Measurements from ENCODE around the gene HSPB7.
"Not testable (repeated sequence)": the region's sequence is repeated elsewhere in the genome, so short reads cannot be mapped to it uniquely, and the experiment has no call there.

The HSPB7 gene

DNA sequence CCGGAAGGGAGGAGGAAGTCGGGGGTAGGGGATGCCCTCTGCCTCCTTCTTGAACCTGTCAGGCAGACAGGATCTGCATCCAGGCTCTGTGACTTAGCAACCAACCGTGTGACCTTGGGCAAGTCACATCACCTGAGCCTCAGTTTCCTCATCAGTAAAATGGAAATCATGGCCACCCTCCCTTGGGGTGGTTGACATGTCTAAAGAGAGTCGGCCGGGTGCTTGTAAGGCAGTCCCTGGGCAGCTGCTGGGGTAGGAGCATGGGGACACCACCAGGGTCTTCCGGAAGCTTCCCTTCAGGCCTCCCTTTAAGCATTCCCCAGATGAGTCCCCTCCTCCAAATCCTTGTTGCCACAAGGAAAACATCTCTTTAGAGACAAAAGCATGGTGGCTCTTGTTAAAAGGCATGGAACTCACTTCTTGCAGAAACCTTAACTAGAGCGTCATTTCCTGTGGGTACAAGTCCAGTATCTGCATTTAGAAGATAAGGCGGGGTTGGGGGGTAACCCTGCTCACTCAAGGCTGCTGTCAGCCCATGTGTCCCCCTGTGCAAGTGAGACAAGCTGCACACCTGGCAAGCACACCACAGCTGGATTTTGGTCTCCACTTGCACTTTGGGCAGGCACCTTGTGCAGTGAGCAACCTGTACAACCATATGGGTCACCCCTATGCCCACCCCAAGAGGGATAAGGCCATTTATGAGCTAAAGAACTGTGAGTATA is 36.1 kb upstream of the HSPB7 start:
- TF ChIP-seq, protein P1, sequence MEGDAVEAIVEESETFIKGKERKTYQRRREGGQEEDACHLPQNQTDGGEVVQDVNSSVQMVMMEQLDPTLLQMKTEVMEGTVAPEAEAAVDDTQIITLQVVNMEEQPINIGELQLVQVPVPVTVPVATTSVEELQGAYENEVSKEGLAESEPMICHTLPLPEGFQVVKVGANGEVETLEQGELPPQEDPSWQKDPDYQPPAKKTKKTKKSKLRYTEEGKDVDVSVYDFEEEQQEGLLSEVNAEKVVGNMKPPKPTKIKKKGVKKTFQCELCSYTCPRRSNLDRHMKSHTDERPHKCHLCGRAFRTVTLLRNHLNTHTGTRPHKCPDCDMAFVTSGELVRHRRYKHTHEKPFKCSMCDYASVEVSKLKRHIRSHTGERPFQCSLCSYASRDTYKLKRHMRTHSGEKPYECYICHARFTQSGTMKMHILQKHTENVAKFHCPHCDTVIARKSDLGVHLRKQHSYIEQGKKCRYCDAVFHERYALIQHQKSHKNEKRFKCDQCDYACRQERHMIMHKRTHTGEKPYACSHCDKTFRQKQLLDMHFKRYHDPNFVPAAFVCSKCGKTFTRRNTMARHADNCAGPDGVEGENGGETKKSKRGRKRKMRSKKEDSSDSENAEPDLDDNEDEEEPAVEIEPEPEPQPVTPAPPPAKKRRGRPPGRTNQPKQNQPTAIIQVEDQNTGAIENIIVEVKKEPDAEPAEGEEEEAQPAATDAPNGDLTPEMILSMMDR (conservative IDR thresholded peaks at IDR 0.05): no peak
- TF ChIP-seq ZFX (IDR thresholded peaks at IDR 0.05): no peak
- no peak overlapping the region for H3K27ac ChIP-seq

DNA sequence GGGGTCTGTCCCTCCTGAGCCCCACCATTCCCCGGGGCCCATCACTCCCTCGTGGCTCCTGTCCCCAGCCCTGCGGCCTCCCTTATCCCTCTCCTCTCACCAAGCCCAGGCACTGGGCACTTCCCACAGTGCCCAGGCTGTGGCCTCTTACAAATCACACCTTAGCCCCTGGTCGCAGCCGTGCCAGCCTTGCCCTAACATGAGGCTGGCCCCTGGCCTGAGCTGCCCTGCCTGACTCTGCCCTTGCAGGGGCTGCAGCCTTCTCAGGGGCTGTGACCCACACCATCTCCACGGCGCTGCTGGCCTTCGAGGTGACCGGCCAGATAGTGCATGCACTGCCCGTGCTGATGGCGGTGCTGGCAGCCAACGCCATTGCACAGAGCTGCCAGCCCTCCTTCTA is 34.1 kb upstream of the HSPB7 start:
- H3K27ac ChIP-seq: not testable (repeated sequence)

DNA sequence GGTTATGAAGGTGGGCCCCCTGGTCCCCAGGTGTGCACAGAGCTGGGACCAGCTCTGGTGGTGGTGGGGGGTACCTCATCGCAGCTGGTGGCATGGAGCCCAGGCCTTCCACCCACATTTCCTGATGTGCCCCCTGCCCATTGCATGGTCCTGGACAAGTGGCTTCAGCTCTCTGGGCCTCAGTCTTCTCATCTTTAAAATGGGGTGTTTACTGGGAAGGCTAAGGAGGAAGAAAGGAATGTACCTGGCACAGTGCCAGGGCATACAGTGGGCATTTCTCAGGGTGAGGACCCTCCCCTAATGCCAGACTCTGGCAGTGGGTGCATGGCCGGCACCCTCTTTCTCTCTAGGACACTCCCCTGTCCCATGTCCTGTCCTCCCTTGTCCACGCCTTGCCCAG is 33.2 kb upstream of the HSPB7 start:
- no peak overlapping the region for H3K27ac ChIP-seq
- TF ChIP-seq, protein P1 (conservative IDR thresholded peaks at IDR 0.05): no peak
- no peak for TF ChIP-seq ZFX (IDR thresholded peaks at IDR 0.05)

DNA sequence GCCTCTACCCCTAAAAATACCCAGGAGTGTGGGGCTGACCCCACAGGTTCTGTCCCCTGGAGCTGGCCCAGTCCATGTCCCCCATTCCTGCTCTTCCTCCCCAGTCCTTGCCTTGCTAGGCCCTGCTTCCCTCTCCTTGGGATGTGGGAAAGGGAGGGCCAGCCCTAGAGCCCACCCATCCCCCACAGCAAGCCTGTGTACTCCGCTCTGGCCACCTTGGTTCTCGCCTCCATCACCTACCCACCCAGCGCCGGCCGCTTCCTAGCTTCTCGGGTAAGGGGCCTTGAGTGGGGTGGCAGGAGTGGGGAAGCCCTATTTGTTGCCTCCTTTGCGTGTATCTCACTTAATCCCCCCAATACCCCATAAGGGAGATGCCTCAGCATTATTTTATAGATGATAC is 32.5 kb upstream of the HSPB7 start:
- no peak for TF ChIP-seq ZFX (IDR thresholded peaks at IDR 0.05)
- TF ChIP-seq, protein P1 (conservative IDR thresholded peaks at IDR 0.05): no peak
- H3K27ac ChIP-seq: no peak overlapping the region

DNA sequence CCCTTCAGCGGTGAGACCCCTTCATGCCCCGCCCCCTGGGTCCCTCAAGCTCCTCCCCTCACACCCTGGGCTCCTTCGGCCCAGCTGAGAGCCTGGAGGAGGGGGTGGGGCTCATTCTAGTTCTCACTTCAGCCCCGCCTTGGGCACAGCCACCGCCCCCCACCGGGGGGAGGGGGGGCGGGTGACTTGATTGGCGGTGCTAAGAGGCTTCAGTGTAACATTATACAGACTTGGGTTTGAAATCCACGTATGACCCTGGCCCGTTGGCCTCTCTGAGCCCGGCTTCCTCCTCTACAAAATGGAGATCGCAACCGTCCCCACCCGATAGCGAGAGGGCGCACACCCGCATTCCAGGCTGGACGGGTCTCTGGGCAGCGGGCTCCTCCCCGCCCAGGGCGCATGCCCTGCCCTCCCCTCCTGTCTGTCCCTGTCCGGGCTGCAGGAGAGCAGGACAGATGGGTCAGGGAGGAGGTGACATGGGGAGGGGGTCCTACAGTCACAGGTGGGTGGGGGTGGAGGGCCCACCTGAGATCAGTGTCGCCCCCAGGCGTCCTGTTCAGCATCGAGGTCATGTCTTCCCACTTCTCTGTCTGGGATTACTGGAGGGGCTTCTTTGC is 30.8 kb upstream of the HSPB7 start:
- no peak for TF ChIP-seq ZFX (IDR thresholded peaks at IDR 0.05)
- TF ChIP-seq, protein P1 (conservative IDR thresholded peaks at IDR 0.05): no peak
- no peak overlapping the region for H3K27ac ChIP-seq

DNA sequence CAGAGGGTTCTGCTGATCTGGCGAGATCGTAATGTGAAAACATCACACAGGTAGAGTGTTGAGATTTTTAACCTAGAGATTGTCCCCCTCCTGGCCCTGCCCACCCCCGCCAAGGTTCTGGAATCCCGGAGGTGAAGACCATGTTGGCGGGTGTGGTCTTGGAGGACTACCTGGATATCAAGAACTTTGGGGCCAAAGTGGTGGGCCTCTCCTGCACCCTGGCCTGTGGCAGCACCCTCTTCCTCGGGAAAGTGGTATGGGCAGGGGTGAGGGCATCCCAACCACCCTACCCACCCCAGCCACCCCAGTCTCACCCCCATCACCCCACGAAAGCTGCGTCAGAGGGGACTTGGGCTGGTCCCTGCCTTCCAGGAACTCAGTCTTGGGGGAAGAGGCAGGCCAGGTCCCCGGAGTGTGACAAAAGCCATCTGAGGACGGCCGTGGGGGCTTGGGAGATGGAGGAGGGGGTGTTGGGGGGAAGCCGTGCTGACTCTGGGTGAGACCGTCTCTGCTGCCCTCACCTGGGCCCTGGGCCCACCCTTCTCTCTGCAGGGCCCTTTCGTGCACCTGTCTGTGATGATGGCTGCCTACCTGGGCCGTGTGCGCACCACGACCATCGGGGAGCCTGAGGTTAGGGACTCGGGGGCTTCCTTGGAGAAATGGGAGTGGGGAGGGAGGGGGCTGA is 30.1 kb upstream of the HSPB7 start:
- no peak for TF ChIP-seq ZFX (IDR thresholded peaks at IDR 0.05)
- TF ChIP-seq, protein P1 (conservative IDR thresholded peaks at IDR 0.05): no peak

DNA sequence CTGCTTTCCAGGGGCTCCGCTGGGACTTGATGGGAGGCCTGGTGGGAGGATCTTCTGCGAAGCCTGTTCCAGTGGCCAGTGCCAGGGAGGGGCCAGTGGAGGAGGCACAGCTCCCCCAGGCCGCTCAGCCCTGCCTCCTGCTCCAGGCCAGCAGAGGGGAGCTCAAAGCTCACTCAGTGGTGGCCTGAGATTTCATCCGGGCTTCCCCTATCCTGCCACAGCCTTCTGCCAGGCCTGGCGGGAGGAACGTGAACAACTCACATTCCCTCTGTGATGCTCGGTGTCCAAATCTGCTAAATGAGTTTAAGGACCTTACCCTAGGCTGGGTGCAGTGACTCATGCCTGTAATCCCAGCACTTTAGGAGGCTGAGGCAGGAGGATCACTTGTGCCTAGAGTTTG is 29.0 kb upstream of the HSPB7 start:
- TF ChIP-seq, protein P1 (conservative IDR thresholded peaks at IDR 0.05): no peak
- TF ChIP-seq ZFX (IDR thresholded peaks at IDR 0.05): no peak

More for the DNA sequence above, 30.1 kb upstream of the HSPB7 start:
- H3K27ac ChIP-seq: no peak overlapping the region

More for the DNA sequence above, 29.0 kb upstream of the HSPB7 start:
- H3K27ac ChIP-seq: no peak overlapping the region

Measured in C4-2B (cell line).